BE2C (cell line): Measurements from ENCODE around the gene AZU1.
"Not testable (repeated sequence)": the region's sequence is repeated elsewhere in the genome, so short reads cannot be mapped to it uniquely, and the experiment has no call there.

Source experiments
- DNase-seq: peaks from one replicate; pipeline ENCODE4 v3.0.0-alpha.2; 2020
- H3K27me3 ChIP-seq: fragments of 250-450 bp; sonication (Bioruptor Pico); 2 replicates; pipeline ENCODE4 v1.5.1; 2020; ENCODE audit warnings: mild to moderate bottlenecking
- H3K36me3 ChIP-seq: fragments of 250-450 bp; sonication (Bioruptor Pico); 2 replicates; pipeline ENCODE4 v1.5.1; 2020; ENCODE audit warnings: mild to moderate bottlenecking
- H3K4me1 ChIP-seq: fragments of 250-450 bp; sonication (Bioruptor Pico); 2 replicates; pipeline ENCODE4 v1.5.1; 2020
- H3K4me3 ChIP-seq: 2 replicates; pipeline ENCODE4 v1.5.1; 2011; ENCODE audit warnings: low read depth, low read length
- H3K9me3 ChIP-seq: fragments of 250-450 bp; sonication (Bioruptor Pico); 2 replicates; pipeline ENCODE4 v1.5.1; 2020
- CTCF ChIP-seq: IDR thresholded peaks from 2 replicates; pipeline ENCODE4 v1.5.1; 2012; ENCODE audit warnings: mild to moderate bottlenecking, low read depth, low read length

Gene AZU1

GRCh38 chr19:850979-851335 lies 23.3 kb downstream of the AZU1 start:
- peaks cover 58% of the 10 kb centered on the region for H3K27me3 ChIP-seq
- H3K9me3 ChIP-seq: no peaks in the 10 kb centered on the region
- no peak for DNase-seq
- no peaks in the 10 kb centered on the region for H3K4me1 ChIP-seq
- H3K4me3 ChIP-seq: no peak overlapping the region
- H3K36me3 ChIP-seq: no peaks in the 10 kb centered on the region
- TF ChIP-seq CTCF: no peak

- no peak for TF ChIP-seq CTCF
- no peak for DNase-seq
- Histone ChIP-seq H3K4me3 (no peak within 1 kb of the TSS), H3K36me3 (no peaks in the 10 kb centered on the region), H3K9me3 (no peaks in the 10 kb centered on the region), H3K4me1 (no peaks in the 10 kb centered on the region), H3K27me3 (peaks cover 45% of the 10 kb centered on the region)
Observed at GRCh38 chr19:852136-853013, 24.7 kb downstream of the AZU1 start, which contains the start of gene ELANE. Gene ELANE, plus strand, starts transcription at chr19:852303. Its CDS starts 26 bp downstream, at chr19:852329.

- Histone ChIP-seq H3K36me3 (no peaks in the 10 kb centered on the region), H3K9me3 (no peaks in the 10 kb centered on the region)
- TF ChIP-seq CTCF: no peak
Observed at GRCh38 chr19:853014-853585, 25.5 kb downstream of the AZU1 start.

GRCh38 chr19:853614-854220 lies 26.1 kb downstream of the AZU1 start:
- not testable (repeated sequence) for DNase-seq, H3K4me3 ChIP-seq, H3K4me1 ChIP-seq, H3K9me3 ChIP-seq, H3K36me3 ChIP-seq
- H3K27me3 ChIP-seq: peaks cover 39% of the 10 kb centered on the region

More at GRCh38 chr19:853014-853585, 25.5 kb downstream of the AZU1 start:
- DNase-seq: no peak
- Histone ChIP-seq H3K27me3 (peaks cover 38% of the 10 kb centered on the region), H3K4me3 (no peak overlapping the region), H3K4me1 (no peaks in the 10 kb centered on the region)

GRCh38 chr19:854549-854948 lies 26.9 kb downstream of the AZU1 start:
- TF ChIP-seq CTCF: no peak
- Histone ChIP-seq H3K27me3 (peaks cover 44% of the 10 kb centered on the region), H3K9me3 (no peaks in the 10 kb centered on the region), H3K36me3 (no peaks in the 10 kb centered on the region), H3K4me1 (no peaks in the 10 kb centered on the region), H3K4me3 (no peak overlapping the region)
- DNase-seq: no peak

GRCh38 chr19:855142-855541 lies 27.5 kb downstream of the AZU1 start:
- H3K36me3 ChIP-seq: no peaks in the 10 kb centered on the region
- no peak for DNase-seq
- peaks cover 50% of the 10 kb centered on the region for H3K27me3 ChIP-seq
- no peaks in the 10 kb centered on the region for H3K9me3 ChIP-seq
- H3K4me1 ChIP-seq: no peaks in the 10 kb centered on the region
- no peak for TF ChIP-seq CTCF
- H3K4me3 ChIP-seq: no peak overlapping the region
